ENCODE results near the gene NRXN3. TPM values are rescaled to one million over a fixed set of nuclear protein-coding genes. Genes with fewer than 3 reads are reported as not detected.

The NRXN3 gene
- total RNA-seq, 1 experiment from 2014 or later = not detected

GRCh38 chr14:78122436-78122835 is 47.7 kb upstream of the NRXN3 start:
- Histone ChIP-seq H3K27me3 (ENCODE audit: insufficient read depth, low read length) (peaks cover 50% of the 10 kb centered on the region), H3K9ac (ENCODE audit: low read length) (no peak overlapping the region), H3K36me3 (ENCODE audit: control insufficient read depth in 1 of 2, insufficient read depth in 2 of 2, low read length in 2 of 2) (no peaks in the 10 kb centered on the region), H4K20me1 (ENCODE audit: insufficient read depth) (no peaks in the 10 kb centered on the region), H2AFZ (ENCODE audit: low read depth, low read length, poor library complexity, severe bottlenecking) (no peak overlapping the region), H3K9me3 (ENCODE audit: control insufficient read depth in 1 of 2, insufficient read depth in 1 of 2, low read depth in 1 of 2, low read length in 2 of 2) (no peaks in the 10 kb centered on the region), H3K4me2 (ENCODE audit: low read length) (no peak overlapping the region), H3K27ac (ENCODE audit: low read depth, low read length) (no peak overlapping the region), H3K4me1 (ENCODE audit: control insufficient read depth in 1 of 2, insufficient read depth in 2 of 2, low read length in 2 of 2) (no peaks in the 10 kb centered on the region), H3K79me2 (ENCODE audit: insufficient read depth, low read length) (no peaks in the 10 kb centered on the region), H3K9me2 (ENCODE audit: insufficient read depth) (no peaks in the 10 kb centered on the region), H3K4me3 (replicated peaks in 1 of 2; ENCODE audit: low read depth in 1 of 2, low read length in 2 of 2) (no peak overlapping the region)
- BruUV-seq (replicated peaks) = no TSS peak
- TF ChIP-seq POLR2A (IDR thresholded peaks at IDR 0.05; ENCODE audit: borderline replicate concordance, extremely low read depth, insufficient read depth, insufficient read length) = no peak
- TF ChIP-seq CBX3 (IDR thresholded peaks at IDR 0.05; ENCODE audit: low read depth) = no peak
- no peak for TF ChIP-seq SIN3A (IDR thresholded peaks at IDR 0.05; ENCODE audit: low read depth)
- TF ChIP-seq YY1 (IDR thresholded peaks at IDR 0.05; ENCODE audit: extremely low read depth, insufficient replicate concordance, low read depth, low read length) = no peak
- TF ChIP-seq EZH2 (IDR thresholded peaks at IDR 0.05) = no peak
- no peak for TF ChIP-seq ZFX (IDR thresholded peaks at IDR 0.05)
- TF ChIP-seq FOSL1 (IDR thresholded peaks at IDR 0.05; ENCODE audit: low read depth) = no peak
- TF ChIP-seq ELF1 (IDR thresholded peaks at IDR 0.05; ENCODE audit: borderline replicate concordance, low read depth) = no peak
- TF ChIP-seq RAD21 (IDR thresholded peaks at IDR 0.05; ENCODE audit: low read depth) = no peak
- no peak for TF ChIP-seq SP1 (IDR thresholded peaks at IDR 0.05; ENCODE audit: low read depth)
- intact Hi-C loops (cut with micrococcal nuclease) = no loop called here
- ChIA-PET RAD21 (ENCODE audit: low non-redundant PET in 1 of 2, low total read pairs in 2 of 2, uncharacterized antibody in 2 of 2, unreplicated experiment in 2 of 2) (no interaction called here), CTCF (no interaction called here), POLR2A (no interaction called here)
- no peak for DNase-seq (ENCODE audit: low read depth, low spot score)
- ATAC-seq = no peak

GRCh38 chr14:78123650-78124253 is 46.4 kb upstream of the NRXN3 start:
- Histone ChIP-seq H3K9me3 (ENCODE audit: control insufficient read depth in 1 of 2, insufficient read depth in 1 of 2, low read depth in 1 of 2, low read length in 2 of 2) (no peaks in the 10 kb centered on the region), H3K27ac (ENCODE audit: low read depth, low read length) (no peak overlapping the region), H3K4me1 (ENCODE audit: control insufficient read depth in 1 of 2, insufficient read depth in 2 of 2, low read length in 2 of 2) (no peaks in the 10 kb centered on the region), H3K36me3 (ENCODE audit: control insufficient read depth in 1 of 2, insufficient read depth in 2 of 2, low read length in 2 of 2) (no peaks in the 10 kb centered on the region), H3K9ac (ENCODE audit: low read length) (no peak overlapping the region), H2AFZ (ENCODE audit: low read depth, low read length, poor library complexity, severe bottlenecking) (no peak overlapping the region), H3K79me2 (ENCODE audit: insufficient read depth, low read length) (no peaks in the 10 kb centered on the region), H4K20me1 (ENCODE audit: insufficient read depth) (no peaks in the 10 kb centered on the region), H3K4me3 (replicated peaks in 1 of 2; ENCODE audit: low read depth in 1 of 2, low read length in 2 of 2) (no peak overlapping the region), H3K4me2 (ENCODE audit: low read length) (no peak overlapping the region), H3K9me2 (ENCODE audit: insufficient read depth) (no peaks in the 10 kb centered on the region), H3K27me3 (ENCODE audit: insufficient read depth, low read length) (peaks cover 54% of the 10 kb centered on the region)
- POLR2A ChIA-PET = no interaction called here
- TF ChIP-seq CBX3 (IDR thresholded peaks at IDR 0.05; ENCODE audit: low read depth) = no peak
- TF ChIP-seq EZH2 (IDR thresholded peaks at IDR 0.05) = no peak
- no peak for TF ChIP-seq RAD21 (IDR thresholded peaks at IDR 0.05; ENCODE audit: low read depth)
- no peak for TF ChIP-seq MAX (IDR thresholded peaks at IDR 0.05)
- no peak for TF ChIP-seq CTCF (IDR thresholded peaks at IDR 0.05 in 2 of 3, conservative IDR thresholded peaks at IDR 0.05 in 1 of 3; ENCODE audit: borderline replicate concordance in 1 of 3, insufficient read depth in 1 of 3, low read depth in 2 of 3, low read length in 2 of 3)
- TF ChIP-seq POLR2AphosphoS5 (IDR thresholded peaks at IDR 0.05; ENCODE audit: low read depth, low read length) = no peak
- TF ChIP-seq CEBPB (IDR thresholded peaks at IDR 0.05; ENCODE audit: low read depth) = no peak
- TF ChIP-seq ATF3 (IDR thresholded peaks at IDR 0.05) = no peak
- intact Hi-C loops (cut with micrococcal nuclease) = no loop called here
- RAD21 ChIA-PET (ENCODE audit: low non-redundant PET in 1 of 2, low total read pairs in 2 of 2, uncharacterized antibody in 2 of 2, unreplicated experiment in 2 of 2) = no interaction called here
- CTCF ChIA-PET = no interaction called here
- BruUV-seq (replicated peaks) = no TSS peak
- DNase-seq (ENCODE audit: low read depth, low spot score) (no peak), ATAC-seq (no peak)

Data from HCT116 (cell line).